ENCODE results near the gene HOXB9. TPM values are rescaled to one million over a fixed set of nuclear protein-coding genes. Genes with fewer than 3 reads are reported as not detected.

HOXB9 gene
- total and polyA plus RNA-seq, 8 donors, result 11.3 TPM; not detected in 7

GRCh38 chr17:48601539-48602425 lies 24.4 kb downstream of the HOXB9 start:
- Histone ChIP-seq H3K9me3 (peaks cover 0 to 3% (median 0%) of the 10 kb centered on the region in 4 donors), H3K27me3 (peaks cover 0 to 100% (median 99%) of the 10 kb centered on the region in 3 donors), H3K36me3 (no peaks in the 10 kb centered on the region), H3K27ac (peak overlapping the region in 2 of 5 donors; percentile 81 to 95), H3K4me3 (peak overlapping the region; percentile 25 to 49 (median 43)), H3K4me1 (peaks cover 0 to 62% (median 42%) of the 10 kb centered on the region in 4 donors)
- TF ChIP-seq POLR2A (IDR thresholded peaks at IDR 0.05), result no peak
- TF ChIP-seq EP300 (IDR thresholded peaks at IDR 0.05), result no peak
- no peak for TF ChIP-seq POLR2AphosphoS5 (IDR thresholded peaks at IDR 0.05)
- TF ChIP-seq CTCF (IDR thresholded peaks at IDR 0.05), result no peak
- intact Hi-C loops (cut with DNase I; ENCODE audit: low total_unique reads), result no loop called here
- WGBS, 5 donors, result 19 to 47% (median 24%) methylated on average over 26 to 35 of the region's 35 CpGs
- peak in 1 of 2 donors; percentile 55 for DNase-seq

DNA sequence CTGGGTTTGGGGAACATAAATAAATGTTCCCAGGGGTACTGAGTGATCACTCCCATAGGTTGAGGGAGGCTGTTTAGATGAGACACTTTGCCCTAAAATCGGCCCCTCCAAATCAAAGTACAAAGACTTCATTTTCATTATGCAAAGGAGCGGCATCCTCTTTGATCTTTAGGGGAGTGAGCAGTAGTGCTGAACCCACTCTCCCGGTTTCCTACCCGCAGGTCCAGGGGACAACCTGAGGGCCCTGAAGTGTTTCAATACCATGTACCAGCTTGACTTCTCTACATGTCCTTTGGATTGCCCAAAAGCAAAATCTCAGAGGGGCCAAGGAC lies 25.0 kb downstream of the HOXB9 start:
- H3K27ac ChIP-seq, result peak overlapping the region in 2 of 5 donors; percentile 81 to 95
- H3K27me3 ChIP-seq, result peaks cover 0 to 100% (median 99%) of the 10 kb centered on the region in 3 donors
- WGBS, 5 donors, result 33 to 57% (median 40%) methylated on average over 4 of the region's 4 CpGs
- peak overlapping the region in 2 of 4 donors; percentile 47 to 49 for H3K4me3 ChIP-seq
- TF ChIP-seq POLR2AphosphoS5 (IDR thresholded peaks at IDR 0.05) (no peak), POLR2A (IDR thresholded peaks at IDR 0.05) (no peak), EP300 (IDR thresholded peaks at IDR 0.05) (no peak), CTCF (IDR thresholded peaks at IDR 0.05) (no peak)
- peaks cover 0 to 68% (median 47%) of the 10 kb centered on the region in 4 donors for H3K4me1 ChIP-seq
- intact Hi-C loops (cut with DNase I; ENCODE audit: low total_unique reads), result no loop called here
- peaks cover 0 to 3% (median 0%) of the 10 kb centered on the region in 4 donors for H3K9me3 ChIP-seq
- no peak for DNase-seq
- H3K36me3 ChIP-seq, result no peaks in the 10 kb centered on the region

DNA sequence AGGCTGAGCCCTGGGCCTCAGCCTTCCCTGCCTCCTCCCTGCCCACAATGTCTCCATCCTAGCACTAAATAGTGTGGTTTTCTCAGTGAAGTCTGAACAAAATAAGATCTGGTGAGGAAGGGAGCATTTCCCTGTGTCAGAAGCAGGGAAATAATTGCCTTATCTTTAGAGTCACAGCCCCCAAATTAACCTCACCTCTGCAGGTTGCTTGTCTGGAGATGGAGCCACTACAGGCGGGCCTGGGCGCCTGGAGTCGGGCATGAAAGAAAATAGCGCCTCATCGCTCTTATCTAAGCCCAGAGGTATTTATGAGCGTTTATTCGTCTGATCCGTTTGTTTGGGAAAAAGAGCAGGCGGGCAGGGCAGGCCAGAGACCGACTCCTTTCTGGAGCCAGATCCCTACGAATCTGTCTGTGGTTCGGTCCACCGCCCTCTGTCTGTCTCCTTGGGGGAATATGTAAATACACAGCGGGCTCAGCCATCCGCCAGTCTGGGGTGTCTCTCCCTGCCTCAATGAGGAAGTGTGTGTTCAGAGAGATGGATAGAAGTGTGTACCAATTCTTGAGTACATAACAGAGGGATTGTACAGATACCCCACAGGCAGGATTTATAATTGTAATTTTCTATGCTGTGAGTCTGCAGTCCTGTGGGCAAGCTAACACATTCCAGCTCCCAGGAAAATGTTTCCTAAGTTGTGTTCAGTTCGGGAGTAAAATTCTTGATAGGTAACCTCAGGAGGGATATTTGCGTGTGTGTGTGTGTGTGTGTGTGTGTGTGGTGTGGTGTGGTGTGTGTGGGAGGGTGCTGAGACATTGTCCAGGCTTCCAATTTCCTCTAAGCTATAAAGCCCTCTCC lies 25.7 kb downstream of the HOXB9 start:
- Histone ChIP-seq H3K4me1 (peaks cover 0 to 75% (median 53%) of the 10 kb centered on the region in 4 donors), H3K4me3 (no peak overlapping the region), H3K36me3 (no peaks in the 10 kb centered on the region), H3K27ac (peak overlapping the region in 2 of 5 donors; percentile 81 to 95), H3K9me3 (no peaks in the 10 kb centered on the region), H3K27me3 (peaks cover 0 to 100% (median 99%) of the 10 kb centered on the region in 3 donors)
- no peak for TF ChIP-seq EP300 (IDR thresholded peaks at IDR 0.05)
- no peak for TF ChIP-seq CTCF (IDR thresholded peaks at IDR 0.05)
- no peak for TF ChIP-seq POLR2A (IDR thresholded peaks at IDR 0.05)
- no peak for TF ChIP-seq POLR2AphosphoS5 (IDR thresholded peaks at IDR 0.05)
- WGBS, 5 donors, result 33 to 63% (median 44%) methylated on average over 14 to 17 of the region's 17 CpGs
- intact Hi-C loops (cut with DNase I; ENCODE audit: low total_unique reads), result no loop called here
- no peak for DNase-seq

- H3K36me3 ChIP-seq, result no peaks in the 10 kb centered on the region
- H3K27me3 ChIP-seq, result peaks cover 0 to 100% (median 99%) of the 10 kb centered on the region in 3 donors
- H3K9me3 ChIP-seq, result no peaks in the 10 kb centered on the region
- intact Hi-C loops (cut with DNase I; ENCODE audit: low total_unique reads), result no loop called here
- H3K27ac ChIP-seq, result peak overlapping the region in 3 of 5 donors; percentile 14 to 95 (median 93)
- TF ChIP-seq POLR2AphosphoS5 (IDR thresholded peaks at IDR 0.05) (no peak), EP300 (IDR thresholded peaks at IDR 0.05) (no peak), CTCF (IDR thresholded peaks at IDR 0.05) (no peak), POLR2A (IDR thresholded peaks at IDR 0.05) (no peak)
- H3K4me3 ChIP-seq, result no peak overlapping the region
- H3K4me1 ChIP-seq, result peaks cover 6 to 86% (median 64%) of the 10 kb centered on the region in 4 donors
- WGBS, 5 donors, result 37 to 65% (median 51%) methylated on average over 5 of the region's 5 CpGs
- no peak for DNase-seq
These were observed 26.8 kb downstream of the HOXB9 start for GRCh38 chr17:48599354-48599753.
